Coronary artery (tissue), 2 donors: ENCODE data around the gene RCSD1.
A peak's percentile ranks its signal among the peaks of the same experiment; 100 is the strongest.

ENCODE experiments used
- DNase-seq: peaks from one replicate; pipeline ENCODE4 v3.0.0-alpha.2; 2017; ENCODE audit warnings: low spot score
- H3K27ac ChIP-seq, 2 donors: fragments of 200-600 bp; sonication (generic); one replicate each; pipeline ENCODE4 v1.5.1; 2016 to 2019
- H3K4me3 ChIP-seq: fragments of 200-600 bp; sonication (generic); 2 replicates; pipeline ENCODE4 v1.5.1; 2016; ENCODE audit warnings: mild to moderate bottlenecking, moderate library complexity
- TF ChIP-seq, protein P1 (sequence below): fragments of 200-600 bp; sonication (generic); IDR thresholded peaks from one replicate; pipeline ENCODE4 v1.5.1; 2019; ENCODE audit warnings: antibody characterized with exemption

The RCSD1 gene

GRCh38 chr1:167644551-167644950 is 14.5 kb downstream of the RCSD1 start:
- H3K27ac ChIP-seq: no peak overlapping the region
- DNase-seq: no peak

GRCh38 chr1:167645140-167645541 is 15.1 kb downstream of the RCSD1 start:
- no peak overlapping the region for H3K27ac ChIP-seq
- no peak overlapping the region for H3K4me3 ChIP-seq
- no peak for DNase-seq
- TF ChIP-seq, protein P1, sequence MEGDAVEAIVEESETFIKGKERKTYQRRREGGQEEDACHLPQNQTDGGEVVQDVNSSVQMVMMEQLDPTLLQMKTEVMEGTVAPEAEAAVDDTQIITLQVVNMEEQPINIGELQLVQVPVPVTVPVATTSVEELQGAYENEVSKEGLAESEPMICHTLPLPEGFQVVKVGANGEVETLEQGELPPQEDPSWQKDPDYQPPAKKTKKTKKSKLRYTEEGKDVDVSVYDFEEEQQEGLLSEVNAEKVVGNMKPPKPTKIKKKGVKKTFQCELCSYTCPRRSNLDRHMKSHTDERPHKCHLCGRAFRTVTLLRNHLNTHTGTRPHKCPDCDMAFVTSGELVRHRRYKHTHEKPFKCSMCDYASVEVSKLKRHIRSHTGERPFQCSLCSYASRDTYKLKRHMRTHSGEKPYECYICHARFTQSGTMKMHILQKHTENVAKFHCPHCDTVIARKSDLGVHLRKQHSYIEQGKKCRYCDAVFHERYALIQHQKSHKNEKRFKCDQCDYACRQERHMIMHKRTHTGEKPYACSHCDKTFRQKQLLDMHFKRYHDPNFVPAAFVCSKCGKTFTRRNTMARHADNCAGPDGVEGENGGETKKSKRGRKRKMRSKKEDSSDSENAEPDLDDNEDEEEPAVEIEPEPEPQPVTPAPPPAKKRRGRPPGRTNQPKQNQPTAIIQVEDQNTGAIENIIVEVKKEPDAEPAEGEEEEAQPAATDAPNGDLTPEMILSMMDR: no peak

More at GRCh38 chr1:167644551-167644950, 14.5 kb downstream of the RCSD1 start:
- no peak overlapping the region for H3K4me3 ChIP-seq
- TF ChIP-seq, protein P1: no peak

DNA sequence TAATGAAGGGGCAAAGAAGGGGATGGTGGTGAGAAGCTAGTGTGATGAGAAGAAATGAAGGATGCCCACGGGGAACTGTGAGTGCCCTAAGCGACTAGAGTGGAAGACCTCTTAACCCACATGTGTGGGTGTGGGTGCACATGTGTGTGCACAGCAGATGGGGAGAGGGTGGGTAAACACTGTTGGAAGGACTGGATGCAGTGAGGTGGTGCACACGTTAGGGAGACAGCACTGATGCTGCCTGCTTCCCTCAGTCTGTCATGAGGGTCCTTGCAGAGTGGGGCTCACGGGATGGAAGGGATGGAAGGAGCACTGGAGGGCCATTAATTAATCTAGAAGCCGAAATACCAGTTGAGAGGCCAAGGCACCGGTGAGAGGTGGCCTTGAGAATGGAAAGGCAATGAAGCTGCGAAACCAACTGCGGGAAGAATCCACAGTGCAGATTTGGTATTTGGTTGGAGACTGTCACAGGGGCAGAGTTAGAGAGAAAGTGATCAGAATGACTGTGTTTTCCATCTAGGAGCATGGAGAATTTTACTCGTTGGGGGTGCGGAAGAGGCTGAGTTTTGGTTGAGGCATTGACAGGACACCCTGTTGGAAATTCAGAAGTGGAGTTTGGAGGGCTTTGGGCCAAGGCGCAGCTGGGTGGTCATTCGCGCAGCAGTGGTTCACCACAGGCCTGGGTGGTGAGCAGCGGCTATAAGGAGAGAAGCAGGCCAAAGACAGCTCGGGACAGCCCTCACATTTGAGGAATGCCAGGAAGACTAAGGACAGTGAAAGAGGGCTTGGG is 15.8 kb downstream of the RCSD1 start:
- Histone ChIP-seq H3K4me3 (no peak overlapping the region), H3K27ac (no peak overlapping the region)
- no peak for DNase-seq
- TF ChIP-seq, protein P1: no peak

- no peak for DNase-seq
- Histone ChIP-seq H3K4me3 (no peak overlapping the region), H3K27ac (peak overlapping the region in 1 of 2 donors; percentile 68)
- TF ChIP-seq, protein P1: no peak
These were observed 18.3 kb downstream of the RCSD1 start for GRCh38 chr1:167648252-167648849.

- TF ChIP-seq, protein P1: no peak
- Histone ChIP-seq H3K27ac (peak overlapping the region in 1 of 2 donors; percentile 68), H3K4me3 (peak overlapping the region; percentile 10)
- DNase-seq: no peak
These were observed 19.1 kb downstream of the RCSD1 start for GRCh38 chr1:167648978-167649744.

- no peak overlapping the region for H3K4me3 ChIP-seq
- TF ChIP-seq, protein P1: no peak
- DNase-seq: no peak
- peak overlapping the region in 1 of 2 donors; percentile 64 for H3K27ac ChIP-seq
These were observed 20.5 kb downstream of the RCSD1 start for GRCh38 chr1:167650269-167651160.
